Suprapubic skin (tissue), 3 donors: ENCODE data around the gene PARD3B.

ENCODE experiments used
- EP300 ChIP-seq: sonication (generic); formaldehyde crosslinking; IDR thresholded peaks from one replicate; pipeline ENCODE4 v1.6.1; 2017; ENCODE audit warnings: antibody characterized with exemption
- POLR2A ChIP-seq, 2 donors: fragments of 450-650 bp; IDR thresholded peaks; one replicate each; pipeline ENCODE4 v1.6.1; 2017; ENCODE audit warnings: antibody characterized with exemption in 2 of 2, mild to moderate bottlenecking in 2 of 2, moderate library complexity in 2 of 2
- TF ChIP-seq, protein P1 (sequence below), 2 donors: fragments of 200-600 bp in 1 of 2; fragments of 450-650 bp in 1 of 2; sonication (generic) in 1 of 2; IDR thresholded peaks; one replicate each; pipeline ENCODE4 v1.5.1; 2016 to 2019; ENCODE audit warnings: antibody characterized with exemption in 2 of 2, mild to moderate bottlenecking in 1 of 2, moderate library complexity in 1 of 2

DNA sequence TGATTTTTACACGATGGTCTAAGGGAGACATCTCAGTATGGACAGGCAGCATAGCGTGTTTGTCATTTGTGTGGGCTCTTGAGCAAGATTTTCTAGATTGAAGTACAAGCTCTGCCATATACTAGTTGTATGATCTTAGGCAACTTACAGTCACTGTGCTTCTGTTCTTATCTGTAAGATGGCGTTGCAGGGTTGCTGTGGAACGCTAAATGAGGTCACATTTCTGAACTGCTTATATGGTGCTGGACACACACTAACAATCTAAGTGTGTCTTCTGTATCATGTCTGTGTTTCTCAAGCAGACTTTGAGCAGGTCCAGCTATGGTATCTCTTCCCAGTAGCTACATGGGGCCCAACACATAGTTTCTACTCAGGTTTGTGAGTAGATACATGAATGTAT, 29.2 kb downstream of the PARD3B start:
- no peak for TF ChIP-seq EP300
- TF ChIP-seq POLR2A (IDR thresholded peaks at IDR 0.05), result no peak
- TF ChIP-seq, protein P1, sequence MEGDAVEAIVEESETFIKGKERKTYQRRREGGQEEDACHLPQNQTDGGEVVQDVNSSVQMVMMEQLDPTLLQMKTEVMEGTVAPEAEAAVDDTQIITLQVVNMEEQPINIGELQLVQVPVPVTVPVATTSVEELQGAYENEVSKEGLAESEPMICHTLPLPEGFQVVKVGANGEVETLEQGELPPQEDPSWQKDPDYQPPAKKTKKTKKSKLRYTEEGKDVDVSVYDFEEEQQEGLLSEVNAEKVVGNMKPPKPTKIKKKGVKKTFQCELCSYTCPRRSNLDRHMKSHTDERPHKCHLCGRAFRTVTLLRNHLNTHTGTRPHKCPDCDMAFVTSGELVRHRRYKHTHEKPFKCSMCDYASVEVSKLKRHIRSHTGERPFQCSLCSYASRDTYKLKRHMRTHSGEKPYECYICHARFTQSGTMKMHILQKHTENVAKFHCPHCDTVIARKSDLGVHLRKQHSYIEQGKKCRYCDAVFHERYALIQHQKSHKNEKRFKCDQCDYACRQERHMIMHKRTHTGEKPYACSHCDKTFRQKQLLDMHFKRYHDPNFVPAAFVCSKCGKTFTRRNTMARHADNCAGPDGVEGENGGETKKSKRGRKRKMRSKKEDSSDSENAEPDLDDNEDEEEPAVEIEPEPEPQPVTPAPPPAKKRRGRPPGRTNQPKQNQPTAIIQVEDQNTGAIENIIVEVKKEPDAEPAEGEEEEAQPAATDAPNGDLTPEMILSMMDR (IDR thresholded peaks at IDR 0.05), result no peak
